T-helper 2 cell treated with Interferon-gamma antibody and Interleukin-4, amounts not matched to agents 100 ng/mL and 5 ng/mL, for 36 hours (primary cell): ENCODE data around the gene GALNT6. TPM values are rescaled to one million over a fixed set of nuclear protein-coding genes. Genes with fewer than 3 reads are reported as not detected.
"Not testable (repeated sequence)": the region's sequence is repeated elsewhere in the genome, so short reads cannot be mapped to it uniquely, and the experiment has no call there.

Experiments used
- intact Hi-C: fragments of 100-400 bp; cut with micrococcal nuclease; formaldehyde crosslinking; loops from one replicate; pipeline ENCODE4 v1.15.1; 2023
- total RNA-seq: library from RNA; stranded (reverse); gene quantifications from 2 replicates; pipeline ENCODE4 v1.2.3, GENCODE V29; 2022

GALNT6 gene
- total RNA-seq, 1 donor from 2014 or later = 26.6 TPM

GRCh38 chr12:51360315-51360714 lies 30.9 kb downstream of the GALNT6 start:
- intact Hi-C loops = no loop called here

- intact Hi-C loops = no loop called here
These were observed 31.4 kb downstream of the GALNT6 start for GRCh38 chr12:51359851-51360250.

DNA sequence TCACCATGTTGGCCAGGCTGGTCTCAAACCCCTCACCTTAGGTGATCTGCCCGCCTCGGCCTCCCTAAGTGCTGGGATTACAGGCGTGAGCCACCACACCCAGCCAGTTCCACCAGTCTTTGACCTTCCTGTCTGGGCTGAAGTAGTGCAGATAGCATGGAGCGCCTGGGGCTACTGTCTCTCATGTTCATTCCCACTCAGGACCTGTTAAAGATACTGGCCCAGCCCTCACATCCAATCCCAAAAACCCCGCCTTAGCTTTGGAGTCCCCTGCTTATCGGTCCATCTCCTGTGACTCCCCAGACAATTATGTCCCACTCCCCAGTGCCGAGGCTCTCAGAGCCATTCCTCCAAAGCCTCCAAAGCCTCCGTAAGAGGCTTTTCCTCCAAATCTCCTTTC lies 32.7 kb downstream of the GALNT6 start:
- intact Hi-C loops = no loop called here

DNA sequence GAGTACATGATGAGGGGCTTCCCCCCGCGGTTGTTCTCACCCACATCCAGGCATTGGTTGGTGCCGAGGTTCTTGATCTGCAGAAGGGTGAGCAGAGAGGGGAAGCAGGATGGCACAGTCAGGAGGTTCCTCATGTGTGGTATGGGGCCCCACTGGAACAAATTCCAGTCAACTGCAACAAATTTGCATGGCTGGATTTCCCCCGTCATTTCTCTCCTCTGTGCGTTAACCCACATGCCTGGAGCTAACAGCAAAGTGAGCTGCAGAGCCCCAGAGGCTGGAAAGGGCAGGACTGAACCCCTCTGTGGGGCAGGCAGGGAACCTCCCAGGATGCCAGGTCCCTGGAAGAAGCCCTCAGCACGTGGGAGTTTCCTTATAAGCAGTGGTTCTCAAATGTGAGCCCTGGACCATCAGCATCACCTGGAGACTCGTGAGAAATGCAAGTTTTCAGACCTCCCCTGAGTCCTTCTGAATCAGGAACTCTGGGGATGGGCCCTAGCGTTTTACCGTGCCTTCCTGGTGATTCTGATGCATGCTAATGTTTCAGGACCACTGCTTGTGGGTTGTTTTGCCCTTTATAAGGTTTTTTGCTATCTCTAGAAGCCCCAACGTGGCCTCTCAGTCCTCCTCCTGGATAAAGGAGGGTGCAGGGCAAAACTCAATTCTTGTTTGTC lies 33.7 kb downstream of the GALNT6 start:
- intact Hi-C loops = no loop called here

DNA sequence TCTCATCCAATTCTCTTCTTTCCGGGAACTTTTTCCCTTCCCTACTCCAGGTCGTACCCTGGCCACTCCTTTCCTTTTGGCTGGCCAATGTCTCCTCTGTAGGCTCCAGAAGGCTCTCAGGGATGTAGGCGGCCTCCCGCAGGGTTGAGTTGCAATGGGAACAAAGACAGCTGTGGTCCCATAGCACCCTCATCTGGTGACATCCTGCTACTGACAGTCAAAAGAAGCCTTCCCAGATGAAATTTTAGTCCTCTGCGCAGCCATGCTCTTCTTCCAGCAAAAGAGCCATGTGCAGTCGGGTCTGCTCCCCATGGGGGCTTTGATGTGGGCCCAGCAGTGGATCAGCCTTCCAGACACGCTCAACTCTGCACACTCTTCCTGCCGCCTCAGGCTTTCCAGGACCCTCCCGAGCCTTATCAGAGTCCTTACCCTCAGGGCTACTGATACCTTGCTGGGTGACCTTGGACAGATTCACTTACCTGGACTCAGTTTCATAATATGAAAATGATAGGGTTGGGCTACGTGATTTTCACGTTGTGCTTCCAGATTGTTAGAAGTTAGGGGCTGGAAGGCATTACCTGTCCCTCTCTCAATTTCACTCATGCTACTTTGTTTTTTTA lies 39.2 kb downstream of the GALNT6 start:
- intact Hi-C loops = no loop called here

DNA sequence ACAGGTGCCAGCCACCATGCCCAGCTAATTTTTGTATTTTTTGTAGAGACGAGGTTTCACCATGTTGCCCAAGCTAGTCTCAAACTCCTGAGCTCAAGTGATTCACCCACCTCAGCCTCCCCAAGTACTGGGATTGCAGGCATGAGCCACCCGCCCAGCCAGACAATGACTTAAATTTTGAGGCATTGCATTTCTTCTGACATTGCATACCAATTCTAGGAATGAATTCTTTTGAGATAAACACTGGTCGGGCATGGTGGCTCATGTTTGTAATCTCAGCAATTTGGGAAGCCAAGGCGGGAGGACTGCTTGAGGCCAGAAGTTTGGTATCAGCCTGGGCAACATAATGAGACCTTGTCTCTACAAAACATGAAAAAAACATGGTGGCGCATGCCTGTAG lies 42.2 kb downstream of the GALNT6 start:
- intact Hi-C loops = no loop called here

- intact Hi-C loops = no loop called here
These were observed 43.1 kb downstream of the GALNT6 start for GRCh38 chr12:51348116-51348515.

DNA sequence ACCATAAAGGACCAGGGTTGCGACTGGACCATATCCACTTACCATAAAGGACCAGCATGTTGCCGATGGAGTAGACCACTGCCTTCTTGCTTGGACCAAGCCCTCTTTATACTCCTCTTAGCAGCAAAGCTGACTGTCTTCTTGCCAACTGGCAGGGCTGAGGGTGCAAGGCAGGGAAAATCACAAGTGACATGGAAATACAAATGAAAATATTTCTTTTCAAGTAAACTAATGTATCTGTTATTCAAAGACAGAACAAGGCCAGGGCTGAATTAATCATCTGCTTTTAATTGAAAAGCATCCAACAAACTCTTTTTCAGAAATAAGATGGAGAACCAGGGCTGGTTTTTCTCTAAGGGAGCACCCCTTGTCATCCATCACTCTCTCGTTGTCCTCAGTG lies 44.6 kb downstream of the GALNT6 start, which contains the start of gene CELA1:
TSS of gene CELA1 (minus strand) at position 99 of the 400 bp plus-strand sequence. CDS start at position 58, 41 bp downstream.
- intact Hi-C loops = no loop called here

GRCh38 chr12:51345681-51346080 lies 45.5 kb downstream of the GALNT6 start:
- intact Hi-C loops = no loop called here

DNA sequence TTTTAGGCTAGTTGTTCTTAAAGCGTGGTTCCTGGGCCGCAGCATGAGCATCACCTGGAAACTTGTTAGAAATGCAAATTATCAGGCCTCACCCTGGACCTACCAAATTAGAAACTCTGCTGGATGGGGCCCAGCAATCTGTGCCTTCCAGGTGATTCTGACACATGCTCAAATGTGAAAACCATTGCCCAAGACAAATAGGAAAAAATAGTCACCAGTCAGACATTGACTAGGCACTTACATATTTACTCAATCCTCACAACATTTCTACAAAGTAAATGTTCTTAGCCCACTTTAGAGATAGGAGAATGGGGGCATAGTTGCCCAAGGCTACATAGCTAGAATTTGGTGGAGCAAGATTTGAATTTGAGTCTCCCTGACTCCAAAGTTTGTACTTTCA lies 48.0 kb downstream of the GALNT6 start:
- intact Hi-C loops = loop anchor here (5.0 kb wide), 1 partner anchor 516 kb away; no protein-coding TSS in a partner anchor

GRCh38 chr12:51342416-51342815 lies 48.8 kb downstream of the GALNT6 start:
- intact Hi-C loops = loop anchor here (5.0 kb wide), 1 partner anchor 515 kb away; no protein-coding TSS in a partner anchor

DNA sequence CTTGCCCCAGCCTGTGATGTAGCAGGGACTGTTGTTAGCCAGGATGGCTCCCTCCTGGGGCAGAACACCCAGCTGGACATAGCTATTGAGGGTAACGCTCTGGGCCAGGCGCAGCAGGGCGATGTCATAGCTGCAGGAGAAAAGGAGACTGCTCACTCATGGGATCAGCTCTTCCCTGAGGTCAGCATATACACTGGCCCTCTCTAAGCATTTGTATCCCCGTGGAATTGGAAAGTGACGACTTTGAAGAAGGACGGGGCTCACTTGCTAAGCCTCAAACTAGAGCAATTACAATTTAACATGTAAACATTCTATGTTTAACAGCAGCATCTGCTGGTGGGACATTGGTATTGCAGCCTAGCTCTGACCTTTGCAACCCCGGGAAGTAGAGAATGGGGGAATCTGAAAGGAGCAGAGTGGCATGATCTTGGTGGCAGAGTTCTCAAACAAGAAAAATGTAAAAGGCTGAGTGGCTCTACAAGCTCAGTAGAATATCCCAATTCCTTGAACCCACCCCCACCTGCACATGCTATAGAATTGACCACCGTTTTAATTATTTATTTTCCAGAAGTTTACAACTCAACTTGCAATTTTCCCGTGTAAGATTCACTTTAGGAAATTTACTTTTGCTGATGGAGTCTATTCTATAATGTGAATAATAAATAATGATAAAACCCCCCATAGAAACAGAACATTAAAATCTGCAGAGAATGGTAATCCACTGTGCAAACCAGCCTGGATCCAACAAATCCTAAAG lies 49.8 kb downstream of the GALNT6 start:
- intact Hi-C loops = loop anchor here (1.0 to 5.0 kb wide), 5 partner anchors 19 to 514 kb away; no protein-coding TSS in a partner anchor

- intact Hi-C loops = loop anchor here (2.0 to 5.0 kb wide), 2 partner anchors 17 to 512 kb away; no protein-coding TSS in a partner anchor
These were observed 51.5 kb downstream of the GALNT6 start for GRCh38 chr12:51339750-51340149.

- intact Hi-C loops = not testable (repeated sequence)
These were observed 53.9 kb downstream of the GALNT6 start for GRCh38 chr12:51337336-51337735.

DNA sequence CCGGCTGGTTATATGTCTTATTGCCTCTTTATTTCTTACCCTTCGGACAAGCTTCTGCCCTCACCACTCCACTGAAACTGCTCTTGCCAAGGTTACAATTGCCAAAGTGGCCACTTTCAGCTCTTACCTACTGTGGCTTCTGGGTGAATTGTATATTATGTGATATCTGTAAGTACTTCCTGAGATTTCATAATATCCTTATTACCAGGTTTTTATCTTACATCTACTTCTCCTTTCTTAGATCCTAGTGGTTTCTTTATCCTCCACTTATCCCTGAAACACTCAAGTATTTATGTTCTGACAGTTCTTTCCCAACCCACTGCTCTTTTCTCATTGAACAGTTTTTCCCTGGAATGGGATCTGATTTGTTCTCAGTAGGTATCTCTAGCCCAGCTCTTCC lies 55.3 kb downstream of the GALNT6 start:
- intact Hi-C loops = no loop called here

GRCh38 chr12:51334764-51335163 lies 56.4 kb downstream of the GALNT6 start:
- intact Hi-C loops = no loop called here

- intact Hi-C loops = no loop called here
These were observed 57.7 kb downstream of the GALNT6 start for GRCh38 chr12:51333536-51333935.

- intact Hi-C loops = no loop called here
These were observed 61.0 kb downstream of the GALNT6 start for GRCh38 chr12:51330186-51330585.

DNA sequence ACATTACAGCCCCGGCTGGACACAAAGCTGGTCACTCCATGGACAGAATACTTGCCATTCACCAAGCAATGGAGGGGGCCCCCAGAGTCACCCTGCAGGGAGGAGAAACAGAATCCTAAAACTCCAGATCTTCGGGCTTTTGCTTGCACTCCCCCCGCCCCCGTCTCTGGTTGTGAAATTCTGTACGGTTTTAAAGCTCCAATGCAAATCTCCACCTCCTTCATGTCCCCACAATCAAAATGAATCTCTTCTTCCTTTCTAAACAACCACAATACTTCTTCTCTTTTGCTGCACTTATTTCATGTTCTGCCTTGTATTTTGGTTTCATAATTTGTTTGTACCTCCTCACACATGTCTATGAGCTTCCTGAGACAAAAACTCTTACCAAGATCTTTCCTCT lies 61.5 kb downstream of the GALNT6 start:
- intact Hi-C loops = loop anchor here (10.0 kb wide), 1 partner anchor 305 kb away; the partner anchor contains the start of gene SLC11A2

GRCh38 chr12:51328587-51328986 lies 62.6 kb downstream of the GALNT6 start:
- intact Hi-C loops = loop anchor here (10.0 kb wide), 1 partner anchor 304 kb away; the partner anchor contains the start of gene SLC11A2

DNA sequence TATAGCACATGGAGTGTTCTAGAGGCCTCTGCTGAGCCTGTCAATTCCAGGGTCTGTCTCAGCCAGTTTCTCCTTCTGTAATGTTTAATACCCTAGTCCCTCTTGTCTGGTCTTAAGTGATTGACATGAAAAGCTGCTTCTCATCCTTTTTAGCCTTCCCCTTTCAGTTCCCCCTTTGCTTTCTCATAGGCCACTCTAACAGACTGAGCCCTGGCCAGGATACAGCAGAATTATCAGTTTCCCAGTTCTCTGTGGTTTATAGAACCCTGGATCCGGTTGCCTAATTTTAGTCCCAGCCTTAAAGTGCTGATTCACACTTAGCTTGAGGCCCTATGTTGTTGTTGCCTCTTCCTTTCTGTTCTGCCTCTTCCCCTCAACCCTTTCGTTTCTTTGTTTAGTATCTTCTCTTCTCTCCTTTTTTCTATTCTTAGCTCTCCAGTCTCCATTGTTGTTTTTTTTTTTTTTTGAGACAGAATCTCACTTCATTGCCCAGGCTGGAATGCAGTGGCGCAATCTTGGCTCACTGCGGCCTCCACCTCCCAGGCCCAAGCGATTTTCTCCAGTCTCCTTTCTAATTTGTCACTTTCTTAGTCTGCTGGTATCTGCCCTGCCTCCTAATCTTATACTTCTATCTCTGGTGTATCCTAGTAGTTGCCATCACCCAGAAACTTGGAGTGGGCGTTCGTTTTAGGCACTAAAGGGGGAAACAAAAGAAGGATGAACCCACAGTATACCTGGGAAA lies 64.3 kb downstream of the GALNT6 start:
- intact Hi-C loops = loop anchor here (1.0 to 10.0 kb wide), 2 partner anchors 8 to 302 kb away; partner anchors contain the start of gene SLC11A2
